ENCODE measurements around the gene PLSCR3. TPM values are rescaled to one million over a fixed set of nuclear protein-coding genes. Genes with fewer than 3 reads are reported as not detected.

PLSCR3 gene
- total RNA-seq, 1 experiment from 2014 or later = 31.5 TPM

DNA sequence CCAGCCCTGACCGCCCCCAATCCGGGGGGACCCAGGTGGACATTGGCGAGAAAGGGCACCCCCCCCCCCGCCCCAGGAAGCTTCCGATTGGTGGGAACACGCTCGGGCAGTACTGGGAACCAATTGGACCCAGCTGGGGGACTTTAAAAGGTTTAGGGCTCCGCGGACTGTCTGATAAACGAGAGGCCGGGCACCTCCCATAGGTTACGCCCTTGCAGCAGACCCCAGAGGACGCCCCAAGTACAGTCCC is 9.3 kb upstream of the PLSCR3 start:
- H4K8ac ChIP-seq (replicated peaks; ENCODE audit: insufficient read length, low read depth, low read length) = no peak overlapping the region
- H3K56ac ChIP-seq (ENCODE audit: insufficient read length, low read depth, low read length) = no peak overlapping the region
- Mint-ChIP-seq H3K4me1 (peaks cover 26 to 37% of the 10 kb centered on the region in 2 experiments), H3K4me3 (peak overlapping the region; percentile 84 to 94), H3K9me3 (no peaks in the 10 kb centered on the region), H3K27me3 (ENCODE audit: low read depth) (no peaks in the 10 kb centered on the region), H3K27ac (peak overlapping the region; percentile 84 to 96 (median 96); a peak in 4 of 7 replicates), H3K36me3 (ENCODE audit: insufficient read depth in 1 of 3, low read depth in 3 of 3) (peaks cover 3 to 11% (median 4%) of the 10 kb centered on the region in 3 experiments; a peak in 5 of 7 replicates)
- no peak overlapping the region for H2BK15ac ChIP-seq (ENCODE audit: low read depth, low read length)
- peak overlapping the region; percentile 37 for H3K4me2 ChIP-seq (ENCODE audit: insufficient read depth, insufficient read length, low read length)
- H3K23ac ChIP-seq (ENCODE audit: insufficient read length, low read depth, low read length) = no peak overlapping the region
- no peak overlapping the region for H2BK120ac ChIP-seq (ENCODE audit: low read depth, low read length, poor library complexity, severe bottlenecking)
- no peak overlapping the region for H2BK5ac ChIP-seq (ENCODE audit: insufficient read length, low read length)
- H3K9ac ChIP-seq (ENCODE audit: extremely low read depth, insufficient read length, low read length) = peak overlapping the region; percentile 9
- peaks cover 5% of the 10 kb centered on the region for H3K23me2 ChIP-seq (ENCODE audit: insufficient read length, low read depth, low read length, poor library complexity, severe bottlenecking)
- H3T11ph ChIP-seq (ENCODE audit: low read length) = no peak overlapping the region
- no peaks in the 10 kb centered on the region for H3K9me3 ChIP-seq (ENCODE audit: control insufficient read depth, low read depth, low read length)
- no peak overlapping the region for H3K18ac ChIP-seq (ENCODE audit: insufficient read length, low read depth, low read length)
- H2BK12ac ChIP-seq (ENCODE audit: insufficient read length, low read depth, low read length) = no peak overlapping the region
- DNase-seq = no peak
- H2BK20ac ChIP-seq (ENCODE audit: low read depth, low read length, poor library complexity, severe bottlenecking) = no peak overlapping the region
- H4K91ac ChIP-seq (ENCODE audit: insufficient read length, low read depth, low read length) = no peak overlapping the region
- no peaks in the 10 kb centered on the region; the same call in 1 of the 2 replicates for H3K4me1 ChIP-seq (ENCODE audit: insufficient read depth, low read length)
- no peaks in the 10 kb centered on the region for H3K79me1 ChIP-seq (ENCODE audit: insufficient read depth, low read depth, low read length, poor library complexity, severe bottlenecking)
- no peak overlapping the region for H4K5ac ChIP-seq (ENCODE audit: insufficient read length, low read depth, low read length)
- H4K20me1 ChIP-seq (ENCODE audit: control insufficient read depth, insufficient read depth, insufficient read length) = no peaks in the 10 kb centered on the region
- no peaks in the 10 kb centered on the region for H3K27me3 ChIP-seq (ENCODE audit: insufficient read depth, low read length)
- H2AFZ ChIP-seq (ENCODE audit: low read length) = no peak overlapping the region
- H3K4ac ChIP-seq (ENCODE audit: low read depth, low read length) = no peak overlapping the region
- WGBS (ENCODE audit: extremely low coverage, insufficient read length, low lambda C conversion rate) = no CpG with 5 or more reads among the region's 13 CpGs
- TF ChIP-seq, protein P1, sequence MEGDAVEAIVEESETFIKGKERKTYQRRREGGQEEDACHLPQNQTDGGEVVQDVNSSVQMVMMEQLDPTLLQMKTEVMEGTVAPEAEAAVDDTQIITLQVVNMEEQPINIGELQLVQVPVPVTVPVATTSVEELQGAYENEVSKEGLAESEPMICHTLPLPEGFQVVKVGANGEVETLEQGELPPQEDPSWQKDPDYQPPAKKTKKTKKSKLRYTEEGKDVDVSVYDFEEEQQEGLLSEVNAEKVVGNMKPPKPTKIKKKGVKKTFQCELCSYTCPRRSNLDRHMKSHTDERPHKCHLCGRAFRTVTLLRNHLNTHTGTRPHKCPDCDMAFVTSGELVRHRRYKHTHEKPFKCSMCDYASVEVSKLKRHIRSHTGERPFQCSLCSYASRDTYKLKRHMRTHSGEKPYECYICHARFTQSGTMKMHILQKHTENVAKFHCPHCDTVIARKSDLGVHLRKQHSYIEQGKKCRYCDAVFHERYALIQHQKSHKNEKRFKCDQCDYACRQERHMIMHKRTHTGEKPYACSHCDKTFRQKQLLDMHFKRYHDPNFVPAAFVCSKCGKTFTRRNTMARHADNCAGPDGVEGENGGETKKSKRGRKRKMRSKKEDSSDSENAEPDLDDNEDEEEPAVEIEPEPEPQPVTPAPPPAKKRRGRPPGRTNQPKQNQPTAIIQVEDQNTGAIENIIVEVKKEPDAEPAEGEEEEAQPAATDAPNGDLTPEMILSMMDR (conservative IDR thresholded peaks at IDR 0.05) = no peak
- H3K14ac ChIP-seq (ENCODE audit: insufficient read depth, low read length) = peak overlapping the region; percentile 7; the same call in 1 of the 2 replicates
- H2AK5ac ChIP-seq (ENCODE audit: insufficient read length, low read length) = no peak overlapping the region
- no peaks in the 10 kb centered on the region for H3K79me2 ChIP-seq (ENCODE audit: insufficient read depth, low read length)
- no peak overlapping the region for H3K27ac ChIP-seq (ENCODE audit: insufficient read length, low read depth, low read length)

Data from H9 (cell line).